HG03196 (cell line): ENCODE data around the gene GRSF1.
"Not testable (repeated sequence)": the region's sequence is repeated elsewhere in the genome, so short reads cannot be mapped to it uniquely, and the experiment has no call there.

Experiments used
- ATAC-seq: cut with Tn5 transposase; IDR thresholded peaks from one replicate; pipeline ENCODE4 v1.9.1; 2021; ENCODE audit not compliant: unreplicated experiment

Gene GRSF1, protein sequence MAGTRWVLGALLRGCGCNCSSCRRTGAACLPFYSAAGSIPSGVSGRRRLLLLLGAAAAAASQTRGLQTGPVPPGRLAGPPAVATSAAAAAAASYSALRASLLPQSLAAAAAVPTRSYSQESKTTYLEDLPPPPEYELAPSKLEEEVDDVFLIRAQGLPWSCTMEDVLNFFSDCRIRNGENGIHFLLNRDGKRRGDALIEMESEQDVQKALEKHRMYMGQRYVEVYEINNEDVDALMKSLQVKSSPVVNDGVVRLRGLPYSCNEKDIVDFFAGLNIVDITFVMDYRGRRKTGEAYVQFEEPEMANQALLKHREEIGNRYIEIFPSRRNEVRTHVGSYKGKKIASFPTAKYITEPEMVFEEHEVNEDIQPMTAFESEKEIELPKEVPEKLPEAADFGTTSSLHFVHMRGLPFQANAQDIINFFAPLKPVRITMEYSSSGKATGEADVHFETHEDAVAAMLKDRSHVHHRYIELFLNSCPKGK

GRCh38 chr4:70839589-70840093 is at the start of gene GRSF1:
GRSF1 (minus strand) TSS chr4:70839890; CDS start chr4:70839827, 63 bp downstream.
- peak; percentile 75 for ATAC-seq

DNA sequence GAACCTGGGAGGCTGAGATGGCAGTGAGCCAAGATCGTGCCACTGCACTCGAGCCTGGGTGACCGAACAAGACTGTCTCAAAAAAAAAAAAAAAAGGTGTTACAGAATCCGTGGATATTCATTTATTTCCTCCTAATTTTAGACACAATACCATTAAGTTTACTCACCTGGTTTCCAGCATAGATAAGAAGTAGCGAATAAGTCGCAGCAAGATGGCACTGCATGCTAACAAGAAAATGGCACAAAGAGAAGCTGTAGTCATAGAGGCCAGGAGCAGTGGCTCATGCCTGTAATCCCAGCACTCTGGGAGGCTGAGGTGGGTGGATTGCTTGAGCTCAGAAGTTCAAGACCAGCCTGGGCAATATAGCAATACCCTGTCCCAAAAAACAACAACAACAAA is 45.5 kb upstream of the GRSF1 start:
- no peak for ATAC-seq

DNA sequence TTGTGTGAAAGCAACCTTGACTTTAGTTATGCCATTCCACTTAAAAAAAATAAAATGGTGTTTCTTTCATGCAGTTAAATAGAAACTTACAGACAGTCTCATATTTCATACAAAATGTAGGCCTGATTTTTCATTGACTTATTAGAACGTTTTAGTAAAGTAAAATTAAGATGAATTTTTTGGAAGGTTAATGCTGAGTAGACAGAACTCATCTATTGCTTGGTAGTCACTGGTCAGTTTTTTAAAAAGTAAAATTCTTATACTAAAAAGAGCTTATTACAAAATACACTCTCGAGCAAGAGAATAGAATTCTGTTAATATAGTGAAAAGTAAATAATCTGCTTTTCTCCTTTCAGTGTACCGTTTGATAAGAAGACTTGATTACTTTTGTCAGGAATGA is 41.0 kb upstream of the GRSF1 start:
- ATAC-seq, result no peak

DNA sequence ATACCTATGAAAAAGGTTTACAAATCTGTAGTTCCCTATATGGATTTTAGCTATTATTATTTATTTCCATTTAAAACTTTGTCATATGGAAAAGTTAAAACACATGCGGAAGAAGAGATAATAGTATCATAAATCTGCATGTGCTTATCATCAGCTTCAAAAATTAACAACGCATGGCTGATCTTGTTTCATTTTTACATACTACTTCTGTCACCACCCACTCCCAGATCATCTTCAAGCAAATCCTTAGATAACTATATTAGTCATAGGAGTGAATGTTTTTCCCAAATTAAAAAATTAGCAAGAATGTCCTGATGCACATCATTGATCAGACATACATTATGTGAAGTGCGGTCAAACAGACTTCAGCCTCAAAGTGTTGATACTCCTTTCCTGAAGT is 37.9 kb upstream of the GRSF1 start:
- ATAC-seq, result no peak

- peak; percentile 73 for ATAC-seq
Measured at GRCh38 chr4:70874268-70875156, 34.8 kb upstream of the GRSF1 start.

GRCh38 chr4:70873216-70873615 is 33.5 kb upstream of the GRSF1 start:
- ATAC-seq, result no peak

DNA sequence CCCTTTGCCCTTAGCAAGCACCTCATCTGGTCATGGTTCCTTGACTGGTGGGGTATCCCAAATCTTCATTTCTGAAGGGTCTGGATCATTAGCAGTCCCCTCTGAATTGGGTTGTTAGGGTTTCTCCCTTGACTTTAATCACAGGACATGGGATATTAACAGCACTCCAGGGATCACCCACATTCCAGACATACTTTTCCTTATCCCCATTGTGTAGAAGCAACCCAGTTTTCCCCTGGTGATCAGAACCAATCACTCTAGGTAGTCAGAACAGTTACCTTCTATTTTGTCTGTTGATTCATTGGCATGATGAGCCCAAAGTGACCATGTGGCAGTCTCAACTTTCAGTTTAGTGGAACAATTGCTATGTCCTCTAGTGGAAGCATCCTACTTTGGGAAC is 29.1 kb upstream of the GRSF1 start:
- ATAC-seq, result no peak

DNA sequence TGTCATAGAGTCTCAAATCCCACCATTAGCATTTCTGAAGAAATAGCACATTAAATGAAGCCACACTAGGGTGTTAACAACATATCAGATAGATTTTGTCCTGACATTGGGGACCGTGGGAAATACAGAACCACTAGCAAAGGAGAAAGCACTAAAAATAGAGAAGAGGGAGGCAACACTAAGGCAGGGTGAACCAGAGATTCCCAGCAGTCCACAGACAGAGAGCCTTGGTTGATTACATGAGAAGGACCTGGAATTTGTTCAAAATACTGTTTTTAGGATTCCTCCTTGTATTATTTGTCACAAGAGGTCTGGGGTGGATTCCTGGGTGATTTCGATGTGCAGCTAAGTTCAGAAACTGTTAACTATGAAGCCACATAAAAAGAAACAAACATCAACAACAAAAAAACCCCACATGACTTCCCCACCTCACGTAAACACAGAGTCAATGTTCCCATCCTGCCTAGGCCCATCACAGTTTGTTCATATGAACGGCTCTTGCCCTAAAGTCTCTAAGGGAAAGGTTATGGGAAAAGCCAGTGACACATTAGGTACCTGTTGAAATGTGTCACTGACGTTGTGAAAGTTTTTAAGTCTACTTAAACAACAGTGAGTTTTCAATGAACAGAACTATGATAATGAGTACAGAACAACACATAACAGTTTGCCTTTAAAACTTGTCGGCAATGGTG is 23.6 kb upstream of the GRSF1 start:
- peak; percentile 82 for ATAC-seq

DNA sequence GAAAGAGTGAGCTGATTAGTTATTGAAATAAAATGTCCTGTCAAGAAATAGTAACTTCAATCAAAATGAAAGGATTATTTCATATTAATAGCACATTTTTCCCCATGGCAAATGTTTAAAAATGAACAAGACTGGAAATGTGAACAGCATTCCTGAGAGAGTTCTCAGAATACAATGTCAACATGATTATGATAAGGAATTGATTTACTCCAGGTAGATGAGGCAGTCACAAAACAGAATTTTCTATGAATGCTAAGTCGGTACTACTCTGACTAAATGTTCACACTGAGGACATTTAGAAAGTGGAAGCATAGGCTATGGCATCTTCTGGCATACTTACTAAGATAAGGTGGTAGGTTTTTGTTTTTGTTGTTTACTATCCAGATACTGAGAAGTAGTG is 19.4 kb upstream of the GRSF1 start:
- no peak for ATAC-seq

DNA sequence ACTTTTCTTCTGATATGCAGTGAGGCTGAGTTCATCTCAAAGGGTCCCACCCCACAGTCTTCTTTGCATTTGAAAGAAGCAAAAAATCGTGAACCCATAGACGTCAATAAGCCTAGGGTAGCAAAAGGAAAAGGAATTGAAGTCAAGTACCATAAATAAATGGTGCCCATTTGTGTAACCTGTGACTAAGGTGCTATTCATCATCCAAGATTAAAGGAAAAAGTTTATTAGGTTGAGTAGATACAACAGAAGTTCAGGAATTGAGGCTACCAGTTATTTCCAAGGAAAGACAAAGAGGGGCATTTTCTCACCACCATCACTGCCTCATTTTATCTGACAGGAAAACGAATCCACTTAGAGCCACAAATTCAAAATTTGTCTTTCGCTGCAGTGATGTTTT is 18.8 kb upstream of the GRSF1 start:
- ATAC-seq, result no peak

DNA sequence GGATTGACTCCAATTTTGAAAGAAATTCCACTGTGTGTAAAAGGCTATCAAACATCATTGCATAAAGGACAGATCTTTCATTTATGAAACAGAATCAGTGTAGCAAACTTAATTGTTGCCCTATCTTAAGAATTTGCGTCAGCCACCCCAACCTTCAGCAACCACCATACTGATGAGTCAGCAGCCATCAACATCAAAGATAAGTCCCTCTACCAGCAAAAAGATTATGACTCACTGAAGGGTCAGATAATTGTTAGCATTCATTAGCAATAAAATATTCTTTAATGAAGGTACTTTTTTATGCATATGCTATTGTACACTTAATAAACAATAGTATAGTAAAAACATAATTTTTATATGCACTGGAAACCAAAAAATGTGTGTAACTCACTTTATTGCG is 15.8 kb upstream of the GRSF1 start:
- ATAC-seq, result no peak

DNA sequence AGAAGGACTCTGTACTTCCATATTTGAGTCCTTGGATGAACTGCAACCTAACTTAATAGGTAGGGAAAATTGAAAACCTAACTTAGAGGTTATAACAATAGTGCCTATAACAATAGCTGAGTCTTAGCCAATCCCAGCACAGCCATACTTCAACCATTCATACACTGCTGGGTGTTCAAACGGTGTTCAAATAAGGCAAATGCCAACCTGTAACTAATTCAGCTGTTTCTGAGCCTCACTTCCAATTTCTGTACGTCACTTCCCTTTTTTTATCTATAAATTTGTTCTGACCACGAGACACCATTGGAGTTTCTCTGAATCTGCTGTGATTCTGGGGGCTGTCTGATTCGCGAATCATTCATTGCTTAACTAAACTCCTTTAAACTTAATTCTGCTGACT is 9.6 kb upstream of the GRSF1 start:
- no peak for ATAC-seq

GRCh38 chr4:70844180-70844579 is 4.5 kb upstream of the GRSF1 start:
- ATAC-seq, result no peak

GRCh38 chr4:70842761-70843435 is 3.2 kb upstream of the GRSF1 start:
- ATAC-seq, result no peak

- no peak for ATAC-seq
Measured at GRCh38 chr4:70841951-70842350, 2.3 kb upstream of the GRSF1 start.

DNA sequence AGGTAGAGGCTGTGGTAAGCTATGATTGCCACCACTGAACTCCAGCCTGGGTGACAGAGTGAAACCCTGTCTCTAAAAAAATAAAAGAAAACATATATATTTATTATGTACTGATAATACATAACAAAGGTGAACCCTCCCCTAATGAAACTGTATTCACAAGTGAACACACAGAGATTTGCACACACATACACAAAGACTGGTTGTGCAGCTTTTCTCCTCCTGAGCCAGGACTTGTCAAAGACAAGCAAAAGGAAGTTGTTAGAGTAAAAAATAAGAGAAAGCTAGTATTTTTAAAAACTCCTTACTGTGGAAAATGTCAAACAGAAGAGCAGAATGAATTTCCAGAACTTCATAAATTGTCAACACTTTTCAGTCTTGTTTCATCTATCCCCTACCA is 1.5 kb upstream of the GRSF1 start:
- ATAC-seq, result no peak

DNA sequence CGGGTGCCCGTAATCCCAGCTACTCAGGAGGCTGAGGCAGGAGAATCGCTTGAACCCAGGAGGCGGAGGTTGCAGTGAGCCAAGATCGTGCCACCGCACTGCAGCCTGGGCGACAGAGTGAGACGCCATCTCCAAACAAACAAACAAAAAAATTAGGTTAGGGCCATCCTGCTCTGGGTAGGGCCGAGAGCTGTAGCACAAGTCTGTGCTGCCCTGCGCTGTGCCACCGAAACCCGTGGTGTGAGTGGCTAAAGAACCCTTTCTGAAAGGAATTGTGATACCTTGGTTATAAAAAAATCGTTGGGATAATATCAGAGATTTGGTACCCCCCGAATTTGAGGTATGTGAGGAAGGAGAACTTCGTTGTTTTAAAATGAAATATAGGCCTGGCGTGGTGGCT is 941 bp upstream of the GRSF1 start:
- not testable (repeated sequence) for ATAC-seq

DNA sequence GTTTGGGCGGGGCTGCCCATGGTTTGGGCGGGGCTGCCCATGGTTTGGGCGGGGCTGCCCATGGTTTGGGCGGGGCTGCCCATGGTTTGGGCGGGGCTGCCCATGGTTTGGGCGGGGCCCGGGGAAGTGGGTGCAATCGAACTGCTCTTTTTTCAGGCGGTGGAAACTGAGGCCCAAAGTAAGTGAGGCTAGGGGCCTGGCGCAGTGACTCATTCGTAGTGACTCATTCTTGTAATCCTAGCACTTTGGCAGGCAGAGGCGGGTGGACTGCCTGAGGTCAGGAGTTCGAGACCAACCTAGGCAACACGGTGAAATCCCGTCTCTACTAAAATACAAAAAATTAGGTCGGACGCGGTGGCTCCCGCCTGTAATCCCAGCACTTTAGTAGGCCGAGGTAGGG is 447 bp upstream of the GRSF1 start:
- not testable (repeated sequence) for ATAC-seq

DNA sequence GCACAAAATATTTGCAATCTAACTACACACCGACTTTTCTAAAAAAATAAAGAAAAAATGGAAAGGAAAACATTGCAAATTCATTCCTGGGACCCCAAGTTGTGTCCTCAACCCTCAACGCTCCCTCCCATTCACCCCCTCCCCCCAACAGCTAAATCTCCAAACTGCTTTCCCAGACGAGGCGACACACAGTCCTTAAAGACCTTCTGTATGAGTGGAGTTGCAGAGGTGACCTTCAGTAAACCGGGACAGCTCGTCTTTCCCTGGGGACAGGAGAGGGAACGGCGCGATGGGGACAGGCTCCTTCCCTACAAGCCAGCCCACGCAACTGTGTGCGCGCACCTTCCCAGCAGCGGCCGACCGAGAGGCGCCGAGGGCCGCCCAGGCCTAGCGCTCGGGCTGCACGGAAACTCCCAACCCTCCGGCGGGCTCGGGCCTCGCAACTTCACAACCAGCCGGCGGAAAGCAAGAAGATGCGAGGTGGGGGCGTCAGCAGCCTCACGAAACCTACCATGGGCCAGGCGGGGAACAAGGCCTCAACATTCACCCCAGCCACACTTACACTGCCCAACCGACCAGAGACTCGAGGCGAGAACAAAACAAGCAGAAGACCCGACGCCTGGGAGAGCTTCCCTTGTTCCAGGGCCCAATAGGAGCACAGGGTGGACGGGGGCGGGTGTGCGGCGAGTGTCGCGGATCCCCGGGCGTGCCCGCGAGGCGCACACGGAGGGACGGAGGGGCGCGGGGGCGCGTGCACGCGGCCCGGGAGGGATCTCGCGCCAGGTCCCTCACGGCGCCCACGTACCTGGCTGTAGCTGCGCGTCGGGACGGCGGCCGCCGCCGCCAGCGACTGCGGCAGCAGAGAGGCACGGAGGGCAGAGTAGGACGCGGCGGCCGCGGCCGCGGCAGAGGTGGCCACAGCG is 763 bp downstream of the GRSF1 start:
- peak; percentile 47 for ATAC-seq

DNA sequence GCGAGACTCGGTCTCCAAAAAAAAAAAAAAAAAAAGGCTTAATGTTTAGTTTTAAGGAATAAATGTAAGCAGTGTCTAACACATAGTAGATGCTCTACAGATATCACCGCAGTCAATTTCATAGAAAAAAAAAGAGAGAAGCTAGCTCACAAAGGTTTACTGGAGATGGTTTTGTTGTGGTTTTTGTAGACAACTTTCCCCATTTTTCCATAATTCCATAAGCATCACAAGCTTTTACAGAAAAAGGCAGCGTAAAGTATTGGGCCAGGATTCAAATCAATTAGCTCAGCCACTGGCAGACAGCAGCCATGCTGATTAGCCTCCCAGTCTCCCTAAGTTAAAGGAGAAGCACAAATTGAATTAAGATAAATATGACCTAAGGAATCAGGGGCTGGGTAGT is 1.5 kb downstream of the GRSF1 start:
- no peak for ATAC-seq
